NCI-H1694 treated with DMSO at 0.1 percent for 48 hours (cell line): ENCODE measurements around the gene FEN1.

Experiments
- DNase-seq: peaks from one replicate; lab custom pipeline; 2025; lab: John Stamatoyannopoulos, UW

The FEN1 gene

GRCh38 chr11:61775106-61775505 lies 17.6 kb upstream of the FEN1 start:
- no peak for DNase-seq

- DNase-seq: no peak
These were observed 16.8 kb upstream of the FEN1 start for GRCh38 chr11:61775606-61776554.

- peak; percentile 37 for DNase-seq
These were observed 16.1 kb upstream of the FEN1 start for GRCh38 chr11:61776561-61777075.

GRCh38 chr11:61777234-61778090 lies 15.2 kb upstream of the FEN1 start:
- no peak for DNase-seq

GRCh38 chr11:61778357-61778886 lies 14.3 kb upstream of the FEN1 start:
- DNase-seq: no peak

- DNase-seq: no peak
These were observed 13.6 kb upstream of the FEN1 start for GRCh38 chr11:61778920-61779650.

- no peak for DNase-seq
These were observed 12.8 kb upstream of the FEN1 start for GRCh38 chr11:61779666-61780525.

- no peak for DNase-seq
These were observed 12.0 kb upstream of the FEN1 start for GRCh38 chr11:61780581-61781162.

- no peak for DNase-seq
These were observed 11.1 kb upstream of the FEN1 start for GRCh38 chr11:61781585-61781984.

GRCh38 chr11:61782299-61782698 lies 10.4 kb upstream of the FEN1 start:
- DNase-seq: no peak

GRCh38 chr11:61782841-61783240 lies 9.9 kb upstream of the FEN1 start:
- no peak for DNase-seq

- no peak for DNase-seq
These were observed 8.8 kb upstream of the FEN1 start for GRCh38 chr11:61783717-61784505.

- no peak for DNase-seq
These were observed 8.3 kb upstream of the FEN1 start for GRCh38 chr11:61784506-61784805.

GRCh38 chr11:61785837-61786402 lies 6.8 kb upstream of the FEN1 start:
- no peak for DNase-seq

- peak; percentile 6 for DNase-seq
These were observed 4.7 kb upstream of the FEN1 start for GRCh38 chr11:61787928-61788491.

- DNase-seq: no peak
These were observed 888 bp upstream of the FEN1 start for GRCh38 chr11:61791737-61792309.

- DNase-seq: peak; percentile 39
These were observed 545 bp downstream of the FEN1 start for GRCh38 chr11:61793083-61793828.

- no peak for DNase-seq
These were observed 1.1 kb downstream of the FEN1 start for GRCh38 chr11:61793829-61794204.
